Measurements from ENCODE around the gene WDR82.

The WDR82 gene

DNA sequence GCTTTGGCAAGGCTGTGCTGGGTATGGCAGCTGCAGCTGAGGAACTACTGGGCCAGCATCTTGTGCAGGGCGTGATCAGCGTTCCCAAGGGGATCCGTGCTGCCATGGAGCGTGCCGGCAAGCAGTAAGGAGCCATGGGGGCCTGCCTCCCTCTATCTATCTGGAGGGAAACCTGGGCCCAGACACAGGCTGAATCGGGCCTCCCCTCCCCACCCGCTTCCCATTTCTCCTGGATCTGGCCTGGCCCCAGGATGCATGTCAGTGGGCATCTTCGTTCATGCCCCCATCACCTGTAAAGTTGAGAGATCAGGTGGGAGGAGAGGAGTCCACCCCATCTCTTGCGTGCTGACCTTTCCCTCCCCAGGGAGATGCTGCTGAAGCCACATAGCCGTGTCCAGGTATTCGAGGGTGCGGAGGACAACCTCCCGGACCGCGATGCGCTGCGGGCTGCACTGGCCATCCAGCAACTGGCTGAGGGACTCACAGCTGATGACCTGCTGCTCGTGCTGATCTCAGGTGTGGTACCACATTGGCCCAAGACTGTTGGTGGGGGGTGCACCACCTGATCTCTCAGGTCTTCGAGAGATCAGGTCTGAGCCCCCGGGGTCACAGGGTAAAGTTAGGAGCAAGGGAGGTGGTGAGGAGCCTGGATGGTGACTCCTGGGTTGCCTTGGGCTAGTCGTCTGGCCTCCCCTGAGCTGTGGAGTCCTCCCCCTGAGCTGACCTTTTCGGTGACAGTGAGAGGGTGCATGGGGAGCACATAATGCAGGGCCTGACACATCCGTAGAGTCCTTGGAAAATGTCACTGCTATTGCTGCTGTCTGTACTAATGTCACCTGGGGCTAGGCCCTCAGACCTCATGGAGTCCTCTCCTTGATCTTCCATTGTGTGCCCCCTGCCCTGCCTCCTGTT is 12.4 kb upstream of the WDR82 start:
- H3K36me3 ChIP-seq (ENCODE audit: insufficient read depth): no peaks in the 10 kb centered on the region
- H3K79me2 ChIP-seq (ENCODE audit: insufficient read depth, low read depth): no peaks in the 10 kb centered on the region
- no peak overlapping the region for H3K4me2 ChIP-seq
- H3K4me3 ChIP-seq (IDR thresholded peaks at IDR 0.05; ENCODE audit: insufficient read depth, low read depth, low read length): no peak overlapping the region
- H3K9ac ChIP-seq: no peak overlapping the region
- no peak overlapping the region for H3K27ac ChIP-seq
- H2AFZ ChIP-seq (ENCODE audit: low read depth): no peak overlapping the region
- H4K20me1 ChIP-seq (ENCODE audit: insufficient read depth): no peaks in the 10 kb centered on the region
- peaks cover 7% of the 10 kb centered on the region for H3K4me1 ChIP-seq (ENCODE audit: low read depth, poor library complexity, severe bottlenecking)
- no peaks in the 10 kb centered on the region for H3K27me3 ChIP-seq (ENCODE audit: insufficient read depth, low read depth)
- no peak for TF ChIP-seq CTCF (conservative IDR thresholded peaks at IDR 0.05; ENCODE audit: low read depth, low read length)

DNA sequence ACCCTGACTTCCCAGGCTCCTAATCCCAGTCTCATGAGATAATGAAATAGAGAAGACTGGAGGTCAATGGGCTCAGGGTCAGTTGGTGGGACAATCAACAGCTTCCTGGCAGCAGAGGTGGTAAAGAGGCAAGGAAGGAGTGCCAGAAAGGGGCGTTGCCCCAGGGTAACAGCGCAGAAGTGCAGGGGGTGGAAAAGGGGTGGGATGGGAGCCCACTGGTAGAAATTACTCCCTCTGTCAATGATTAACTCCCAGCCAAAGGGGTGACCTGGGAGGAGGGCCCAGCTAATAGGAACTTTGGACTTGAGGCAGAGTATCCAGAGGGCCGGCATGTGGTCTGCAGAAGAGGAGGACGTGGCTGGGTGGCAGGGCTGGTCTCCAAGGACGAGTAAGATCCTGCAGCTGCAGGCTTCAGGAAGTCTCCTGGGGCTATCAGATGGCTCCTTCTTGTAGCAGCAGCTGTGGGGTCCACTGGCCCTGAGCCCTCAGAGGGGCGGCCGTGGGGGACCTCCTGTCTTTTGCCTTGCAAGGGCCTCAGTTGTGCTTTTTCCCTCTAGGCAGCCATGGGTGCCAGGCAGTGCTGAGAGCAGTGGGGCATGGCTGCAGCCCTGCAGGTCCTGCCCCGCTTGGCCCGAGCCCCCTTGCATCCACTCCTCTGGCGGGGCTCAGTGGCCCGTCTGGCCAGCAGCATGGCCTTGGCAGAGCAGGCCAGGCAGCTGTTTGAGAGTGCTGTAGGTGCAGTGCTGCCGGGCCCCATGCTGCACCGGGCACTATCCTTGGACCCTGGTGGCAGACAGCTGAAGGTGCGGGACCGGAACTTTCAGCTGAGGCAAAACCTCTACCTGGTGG is 11.5 kb upstream of the WDR82 start:
- TF ChIP-seq CTCF (conservative IDR thresholded peaks at IDR 0.05; ENCODE audit: low read depth, low read length): no peak
- Histone ChIP-seq H2AFZ (ENCODE audit: low read depth) (no peak overlapping the region), H3K27ac (no peak overlapping the region), H3K4me1 (ENCODE audit: low read depth, poor library complexity, severe bottlenecking) (peaks cover 7% of the 10 kb centered on the region), H3K9ac (no peak overlapping the region), H3K27me3 (ENCODE audit: insufficient read depth, low read depth) (no peaks in the 10 kb centered on the region), H3K4me3 (IDR thresholded peaks at IDR 0.05; ENCODE audit: insufficient read depth, low read depth, low read length) (no peak overlapping the region), H4K20me1 (ENCODE audit: insufficient read depth) (no peaks in the 10 kb centered on the region), H3K4me2 (no peak overlapping the region), H3K36me3 (ENCODE audit: insufficient read depth) (no peaks in the 10 kb centered on the region), H3K79me2 (ENCODE audit: insufficient read depth, low read depth) (no peaks in the 10 kb centered on the region)

- Histone ChIP-seq H4K20me1 (ENCODE audit: insufficient read depth) (no peaks in the 10 kb centered on the region), H3K4me2 (no peak overlapping the region), H3K4me3 (IDR thresholded peaks at IDR 0.05; ENCODE audit: insufficient read depth, low read depth, low read length) (no peak overlapping the region), H3K4me1 (ENCODE audit: low read depth, poor library complexity, severe bottlenecking) (peaks cover 7% of the 10 kb centered on the region), H2AFZ (ENCODE audit: low read depth) (no peak overlapping the region), H3K9ac (no peak overlapping the region), H3K36me3 (ENCODE audit: insufficient read depth) (no peaks in the 10 kb centered on the region), H3K27ac (no peak overlapping the region), H3K79me2 (ENCODE audit: insufficient read depth, low read depth) (no peaks in the 10 kb centered on the region), H3K27me3 (ENCODE audit: insufficient read depth, low read depth) (no peaks in the 10 kb centered on the region)
- TF ChIP-seq CTCF (conservative IDR thresholded peaks at IDR 0.05; ENCODE audit: low read depth, low read length): no peak
Measured at GRCh38 chr3:52289338-52289746, 10.9 kb upstream of the WDR82 start.

GRCh38 chr3:52288674-52289073 is 10.2 kb upstream of the WDR82 start:
- TF ChIP-seq CTCF (conservative IDR thresholded peaks at IDR 0.05; ENCODE audit: low read depth, low read length): no peak
- H3K79me2 ChIP-seq (ENCODE audit: insufficient read depth, low read depth): no peaks in the 10 kb centered on the region
- H3K27ac ChIP-seq: no peak overlapping the region
- no peaks in the 10 kb centered on the region for H3K36me3 ChIP-seq (ENCODE audit: insufficient read depth)
- H3K4me1 ChIP-seq (ENCODE audit: low read depth, poor library complexity, severe bottlenecking): peaks cover 7% of the 10 kb centered on the region
- H3K9ac ChIP-seq: no peak overlapping the region
- H2AFZ ChIP-seq (ENCODE audit: low read depth): no peak overlapping the region
- H3K4me3 ChIP-seq (IDR thresholded peaks at IDR 0.05; ENCODE audit: insufficient read depth, low read depth, low read length): no peak overlapping the region
- peak overlapping the region; percentile 60; the same call in 1 of the 2 replicates for H3K4me2 ChIP-seq
- H4K20me1 ChIP-seq (ENCODE audit: insufficient read depth): no peaks in the 10 kb centered on the region
- H3K27me3 ChIP-seq (ENCODE audit: insufficient read depth, low read depth): no peaks in the 10 kb centered on the region

All from KMS-11 (cell line).